Occipital lobe (tissue), 2 donors: ENCODE measurements around the gene CST7. TPM values are rescaled to one million over a fixed set of nuclear protein-coding genes. Genes with fewer than 3 reads are reported as not detected.
"Not testable (repeated sequence)": the region's sequence is repeated elsewhere in the genome, so short reads cannot be mapped to it uniquely, and the experiment has no call there.

Source experiments
- DNase-seq: peaks from one replicate; lab custom pipeline; 2025; lab: John Stamatoyannopoulos, UW
- total RNA-seq: library from RNA; depleted of rRNA; stranded (reverse); fragments of >200 nt; gene quantifications from one replicate; pipeline ENCODE4 v1.2.3, GENCODE V29; 2014

CST7 gene, protein sequence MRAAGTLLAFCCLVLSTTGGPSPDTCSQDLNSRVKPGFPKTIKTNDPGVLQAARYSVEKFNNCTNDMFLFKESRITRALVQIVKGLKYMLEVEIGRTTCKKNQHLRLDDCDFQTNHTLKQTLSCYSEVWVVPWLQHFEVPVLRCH
- 0.31 TPM for total RNA-seq

GRCh38 chr20:24948939-24949679, at the start of gene CST7:
Gene CST7 (plus strand): TSS chr20:24949269. CDS start chr20:24949506, 237 bp downstream.
- DNase-seq = no peak

GRCh38 chr20:24906806-24907205, 42.3 kb upstream of the CST7 start:
- no peak for DNase-seq

DNA sequence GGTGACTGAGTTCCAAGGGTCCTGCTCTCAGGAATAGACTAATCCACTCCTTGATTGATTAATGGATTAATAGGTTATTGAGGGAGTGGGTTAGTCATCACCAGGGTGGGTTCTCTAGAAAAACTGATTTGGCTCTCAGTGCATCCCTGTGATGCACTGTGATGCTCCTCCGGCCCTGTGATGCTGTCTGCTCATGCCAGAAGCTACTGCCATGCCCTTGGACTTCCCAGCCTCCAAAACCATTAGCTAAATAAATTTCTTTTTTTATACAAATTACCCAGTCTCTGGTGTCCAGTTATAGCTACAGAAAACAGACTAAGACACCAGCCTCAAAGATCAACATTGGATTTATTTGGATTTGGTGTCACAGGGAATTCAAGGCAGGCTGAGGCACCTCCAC, 40.4 kb upstream of the CST7 start:
- DNase-seq = no peak

DNA sequence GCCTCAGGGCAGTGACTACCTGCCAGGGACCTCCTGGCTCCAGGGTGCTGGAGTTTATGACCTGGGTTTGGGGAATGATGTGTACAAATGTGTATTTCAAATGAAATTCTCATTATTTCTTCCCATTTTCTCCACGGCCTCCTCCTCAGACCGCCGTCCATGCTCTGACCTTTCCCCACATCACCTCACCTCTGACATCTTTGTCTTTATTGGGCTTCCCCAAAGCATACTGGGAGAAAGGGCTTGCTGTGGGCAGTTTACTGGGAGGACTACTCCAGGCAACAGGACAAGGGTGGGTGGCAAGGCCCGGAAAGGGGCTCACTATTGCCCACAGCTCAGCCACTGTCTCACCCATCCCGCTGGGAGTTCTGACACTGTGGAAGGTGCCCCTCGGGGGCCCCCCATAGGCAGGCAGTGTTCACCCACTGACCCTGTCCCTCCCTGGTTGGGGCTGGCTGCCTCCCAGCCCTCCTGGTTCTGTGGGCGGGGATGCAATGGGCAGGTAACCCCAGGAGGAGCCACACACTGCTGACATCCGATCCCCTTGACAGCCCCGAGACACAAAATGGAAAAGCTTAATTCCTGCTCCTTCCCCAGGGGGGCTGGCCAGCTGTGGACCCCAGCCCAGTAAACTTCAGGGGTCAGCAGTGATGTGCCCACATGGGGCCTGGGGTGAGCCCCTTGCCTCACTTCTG, 39.8 kb upstream of the CST7 start:
- DNase-seq = no peak

DNA sequence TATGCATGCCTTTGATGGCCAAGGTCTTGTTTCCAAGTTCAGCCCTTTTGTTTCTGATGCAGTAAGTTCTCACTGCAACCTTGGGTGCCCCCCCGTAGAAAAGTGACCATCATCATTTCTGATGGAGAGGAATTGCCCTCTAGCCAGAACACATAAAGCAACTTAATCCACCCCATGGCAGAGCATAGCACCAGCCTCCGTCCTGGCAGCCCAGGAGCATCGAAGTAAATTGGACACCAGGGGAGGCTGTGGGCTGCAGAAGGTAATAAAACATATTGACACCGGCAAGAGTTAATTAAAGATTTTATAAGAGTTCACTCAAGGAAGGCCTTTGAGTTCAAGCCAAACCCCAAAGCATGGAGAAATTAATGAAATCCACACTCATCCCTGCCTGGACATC, 39.2 kb upstream of the CST7 start:
- no peak for DNase-seq

GRCh38 chr20:24910461-24910860, 38.6 kb upstream of the CST7 start:
- DNase-seq = no peak

- DNase-seq = no peak
Observed at GRCh38 chr20:24911461-24911860, 37.6 kb upstream of the CST7 start.

GRCh38 chr20:24912397-24913075, 36.5 kb upstream of the CST7 start:
- no peak for DNase-seq

DNA sequence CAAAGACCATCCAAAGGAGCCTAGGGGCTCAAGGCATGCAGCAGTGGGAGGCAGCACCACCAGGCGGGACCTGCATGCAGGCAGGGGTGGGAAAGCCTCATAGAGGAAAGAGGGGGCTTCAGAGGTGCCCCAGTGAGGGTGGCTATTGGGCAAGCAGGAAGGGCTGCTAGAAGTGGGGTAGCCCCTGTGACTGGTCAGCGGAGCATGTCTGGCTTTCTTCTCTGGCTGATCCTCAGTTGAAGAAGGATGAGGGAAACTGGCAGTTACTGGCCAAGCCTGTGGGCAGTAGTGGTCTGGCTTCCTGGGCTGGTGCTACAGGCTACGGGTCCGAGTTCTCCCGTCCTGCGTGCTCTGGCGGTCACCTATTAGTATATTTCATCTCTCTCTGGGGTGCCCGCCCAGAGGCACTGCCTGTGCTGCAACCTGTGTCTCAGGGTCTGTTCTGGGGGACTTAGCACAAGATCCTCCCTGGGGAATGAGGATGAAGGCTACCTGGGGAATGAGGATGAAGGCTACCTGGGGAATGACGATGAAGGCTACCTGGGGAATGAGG, 35.9 kb upstream of the CST7 start:
- no peak for DNase-seq

- no peak for DNase-seq
Observed at GRCh38 chr20:24914388-24915241, 34.5 kb upstream of the CST7 start.

DNA sequence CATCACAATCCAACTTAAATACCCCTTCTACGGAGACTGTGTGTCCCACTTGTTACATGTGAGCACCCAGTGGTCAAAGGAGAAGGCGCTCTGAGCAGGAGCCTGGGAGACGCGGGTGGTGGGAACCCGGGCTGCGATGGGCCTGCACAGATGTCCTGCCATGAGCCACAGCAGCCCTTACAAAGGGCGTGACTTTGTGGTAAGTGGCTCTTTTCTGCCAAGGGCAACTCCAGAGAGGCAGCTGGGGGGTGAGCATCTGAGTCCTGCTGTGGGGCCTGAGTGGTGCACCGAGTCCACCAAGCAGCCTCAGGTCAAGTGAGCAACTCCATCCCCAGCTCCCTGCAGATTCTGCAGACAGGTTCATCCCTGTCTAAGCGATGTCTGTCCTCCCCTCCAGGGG, 33.6 kb upstream of the CST7 start:
- no peak for DNase-seq

GRCh38 chr20:24915892-24916291, 33.2 kb upstream of the CST7 start:
- no peak for DNase-seq

DNA sequence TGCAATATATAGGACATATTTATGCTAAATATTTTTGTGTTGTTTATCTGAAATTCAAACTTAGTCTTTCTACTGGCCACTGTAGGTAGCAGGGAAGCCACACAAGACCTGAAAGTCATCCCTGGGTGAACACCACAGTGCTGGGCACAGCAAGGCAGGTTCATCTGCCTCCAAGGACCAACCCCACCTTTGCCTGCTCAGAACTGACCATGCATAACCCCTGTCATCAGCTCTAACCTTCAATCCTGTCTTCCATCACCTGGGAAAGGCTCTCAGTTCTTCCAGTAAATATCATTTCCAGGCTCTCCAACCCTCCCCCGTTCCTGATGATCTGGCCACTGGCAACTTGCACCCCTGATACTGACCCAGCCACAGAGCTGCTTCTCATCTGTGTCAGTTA, 32.7 kb upstream of the CST7 start:
- no peak for DNase-seq

DNA sequence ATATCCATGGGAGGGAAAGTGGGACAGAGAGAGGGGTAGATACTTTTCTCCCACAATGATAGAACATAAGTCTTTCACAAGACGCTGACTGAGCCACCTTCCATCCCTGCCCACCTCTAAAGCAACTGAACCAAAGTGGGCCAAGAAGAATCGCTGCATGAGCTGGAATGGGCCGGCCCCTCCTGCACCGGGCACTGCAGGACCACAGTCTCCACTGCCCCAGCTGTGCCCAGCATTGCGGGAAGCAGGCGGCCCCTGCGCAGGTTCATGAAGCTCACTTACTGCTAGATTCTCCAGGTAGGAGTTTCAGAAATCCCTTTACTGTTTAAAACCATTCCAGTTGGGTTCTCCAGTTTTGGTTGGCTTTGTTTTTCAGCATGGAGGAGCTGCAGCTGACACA, 32.0 kb upstream of the CST7 start:
- DNase-seq = no peak

GRCh38 chr20:24917797-24918578, 31.1 kb upstream of the CST7 start:
- peak; percentile 28 for DNase-seq

DNA sequence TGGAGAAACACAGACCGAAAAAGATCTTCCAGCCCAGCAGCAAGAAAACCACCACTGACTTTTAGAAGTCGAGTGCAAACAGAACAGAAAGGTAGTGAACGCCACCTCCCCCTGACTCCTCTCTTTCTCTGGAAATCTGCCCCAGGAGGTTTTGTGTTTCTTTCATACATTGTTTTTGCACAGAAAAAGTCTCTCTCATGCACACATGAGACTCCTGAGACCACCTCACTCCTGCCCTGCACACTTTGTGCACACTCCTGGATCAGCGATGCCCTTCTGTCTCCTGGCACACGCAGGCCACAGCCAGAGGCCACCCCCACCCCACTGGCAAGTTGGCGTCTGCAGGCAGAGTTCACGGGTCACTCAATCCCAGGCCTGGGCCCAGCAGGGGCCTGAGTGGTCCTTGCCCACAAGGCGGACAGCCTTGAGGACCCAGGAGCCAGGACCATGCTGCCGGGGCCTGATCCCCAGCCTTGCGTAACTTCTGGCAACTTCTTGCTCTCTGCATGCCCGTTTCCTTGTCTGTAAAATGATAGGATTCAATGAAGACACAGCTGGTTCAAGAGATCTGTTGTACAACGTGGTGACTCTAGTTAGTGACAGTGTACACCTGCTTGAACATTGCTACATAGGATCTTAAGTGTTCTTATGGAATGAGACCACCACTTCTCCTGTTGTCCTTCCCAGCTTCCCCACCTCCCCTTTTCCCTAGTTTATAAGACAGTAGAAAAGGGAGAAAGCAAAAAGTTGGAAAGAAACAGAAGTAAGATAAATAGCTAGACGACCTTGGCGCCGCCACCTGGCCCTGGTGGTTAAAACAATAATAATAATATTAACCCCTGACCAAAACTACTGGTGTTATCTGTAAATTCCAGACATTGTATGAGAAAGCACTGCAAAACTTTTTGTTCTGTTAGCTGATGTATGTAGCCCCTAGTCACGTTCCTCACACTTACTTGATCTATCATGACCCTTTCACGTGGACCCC, 30.2 kb upstream of the CST7 start:
- no peak for DNase-seq

DNA sequence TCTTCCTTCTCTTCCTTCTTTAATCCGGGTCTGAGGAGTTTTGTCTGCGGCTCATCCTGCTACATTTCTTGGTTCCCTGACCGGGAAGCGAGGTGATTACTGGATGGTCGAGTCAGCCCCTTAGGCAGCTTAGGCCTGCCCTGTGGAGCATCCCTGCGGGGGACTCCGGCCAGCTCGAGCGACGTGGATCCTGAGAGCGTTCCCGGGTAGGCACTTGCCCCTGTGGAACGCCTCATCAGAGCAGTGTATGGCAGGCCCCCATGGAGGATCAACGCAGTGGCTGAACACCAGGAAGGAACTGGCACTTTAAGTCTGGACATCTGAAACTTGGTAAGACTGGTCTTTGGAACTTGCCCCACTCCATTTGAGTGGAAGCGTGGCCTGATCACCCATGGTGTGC, 29.4 kb upstream of the CST7 start:
- DNase-seq = not testable (repeated sequence)

GRCh38 chr20:24920706-24921105, 28.4 kb upstream of the CST7 start:
- not testable (repeated sequence) for DNase-seq

GRCh38 chr20:24929259-24929658, 19.8 kb upstream of the CST7 start:
- not testable (repeated sequence) for DNase-seq
